ENCODE results near the gene ARHGAP9.

ARHGAP9 gene

DNA sequence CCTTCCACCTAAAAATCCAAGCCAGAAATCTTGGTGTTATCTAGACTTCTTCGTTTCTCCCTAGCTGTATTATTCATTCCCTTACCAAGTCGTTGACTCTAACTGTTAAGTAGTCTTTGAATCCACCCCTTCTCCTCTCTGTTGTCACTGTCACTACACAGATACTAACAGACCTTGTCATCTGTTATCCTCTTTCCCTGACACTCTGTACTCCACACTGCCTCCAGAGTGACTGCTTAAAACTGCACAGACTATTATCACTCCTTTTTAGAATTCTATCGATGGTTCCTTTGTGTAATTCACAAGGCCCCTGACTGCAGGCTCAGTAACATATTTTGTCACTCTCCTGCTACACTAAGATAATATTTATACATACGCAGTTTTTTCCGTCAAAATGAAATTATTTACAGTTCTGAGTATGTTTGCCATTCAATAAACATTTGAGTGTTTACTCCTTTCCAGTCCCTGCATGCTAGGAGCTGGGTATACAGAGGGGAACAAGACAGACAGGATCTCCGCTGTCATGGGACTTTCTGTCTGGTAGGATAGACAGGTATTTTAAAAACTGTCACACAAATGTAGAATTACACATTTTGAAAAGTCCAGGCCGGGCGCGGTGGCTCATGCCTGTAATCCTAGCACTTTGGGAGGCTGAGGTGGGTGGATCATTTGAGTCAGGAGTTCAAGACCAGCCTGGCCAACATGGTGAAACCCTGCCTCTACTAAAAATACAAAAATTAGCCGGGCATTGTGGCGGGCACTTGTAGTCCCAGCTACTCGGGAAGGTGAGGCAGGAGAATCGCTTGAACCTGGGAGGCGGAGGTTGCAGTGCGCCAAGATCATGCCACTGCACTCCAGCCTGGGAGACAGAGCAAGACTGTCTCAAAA is 12.0 kb upstream of the ARHGAP9 start:
- no peak for DNase-seq (ENCODE audit: low read depth)

DNA sequence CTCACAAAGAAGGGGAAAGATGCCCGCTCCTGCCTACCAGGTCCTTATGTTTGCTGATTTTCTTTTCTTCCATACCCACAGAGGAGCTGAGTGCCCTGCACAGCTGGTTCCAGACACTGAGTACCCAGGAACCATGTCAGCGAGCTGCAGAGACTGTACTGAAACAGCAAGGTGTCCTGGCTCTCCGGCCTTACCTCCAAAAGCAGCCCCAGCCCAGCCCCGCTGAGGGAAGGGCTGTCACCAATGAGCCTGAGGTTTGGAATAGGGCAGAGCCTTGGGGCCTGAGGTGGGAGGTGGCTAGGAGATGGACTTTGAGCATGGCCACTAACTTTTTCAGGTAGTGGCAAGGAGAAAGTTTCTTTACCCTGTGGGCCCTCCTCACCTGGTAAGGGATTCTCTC is 10.5 kb upstream of the ARHGAP9 start:
- DNase-seq (ENCODE audit: low read depth) = no peak

DNA sequence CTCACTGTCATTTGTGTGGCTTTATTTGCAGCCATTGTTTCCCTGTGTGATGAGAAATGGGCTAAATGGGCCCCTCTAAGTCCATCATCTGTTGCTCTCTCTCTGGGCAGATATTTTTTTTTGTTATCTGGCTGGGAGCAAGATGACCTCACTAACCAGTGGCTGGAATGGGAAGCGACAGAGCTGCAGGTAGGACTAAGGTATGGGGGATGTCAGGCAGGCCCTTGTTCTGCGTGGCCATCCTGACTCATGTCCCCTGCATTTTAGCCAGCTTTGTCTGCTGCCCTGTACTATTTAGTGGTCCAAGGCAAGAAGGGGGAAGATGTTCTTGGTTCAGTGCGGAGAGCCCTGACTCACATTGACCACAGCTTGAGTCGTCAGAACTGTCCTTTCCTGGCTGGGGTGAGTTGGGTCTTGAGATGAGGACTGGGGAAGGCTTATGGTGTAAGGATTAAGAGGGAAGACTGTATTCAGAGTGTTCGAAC is 9.5 kb upstream of the ARHGAP9 start:
- no peak for DNase-seq (ENCODE audit: low read depth)

DNA sequence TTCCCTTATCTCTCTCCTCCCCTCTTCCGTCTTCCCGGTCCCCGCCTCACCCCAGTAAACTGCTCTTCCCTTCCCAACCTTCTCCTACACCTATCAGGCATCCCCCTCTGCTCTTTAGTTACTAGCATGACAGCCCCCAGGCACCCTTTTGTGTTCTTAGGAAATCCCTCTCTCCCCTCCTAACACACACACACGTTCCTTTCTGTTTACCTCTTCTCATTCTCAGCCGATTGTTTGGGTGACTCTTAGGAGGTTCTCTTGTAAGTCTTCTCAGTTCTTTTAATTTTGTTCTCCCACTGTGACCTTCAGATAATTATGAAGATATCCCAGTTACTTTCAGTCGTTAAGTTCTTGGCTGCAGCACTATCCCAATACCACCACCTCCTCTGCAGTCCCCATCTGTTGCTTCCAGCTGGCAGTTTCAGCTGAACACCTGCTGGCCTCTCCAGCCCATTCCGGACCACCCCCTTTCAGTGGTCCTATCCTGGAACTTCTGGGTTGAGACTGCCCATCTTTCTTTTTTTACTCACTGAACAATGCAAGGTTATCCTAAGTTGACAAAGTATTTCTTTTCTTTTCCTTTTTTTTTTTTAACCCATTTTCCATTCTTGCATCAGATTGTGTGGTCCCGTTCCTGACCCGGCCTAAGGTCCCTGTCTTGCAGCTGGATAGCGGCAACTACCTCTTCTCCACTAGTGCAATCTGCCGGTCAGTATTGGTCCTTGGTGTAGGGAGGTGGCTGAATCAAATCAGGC is 8.9 kb upstream of the ARHGAP9 start:
- DNase-seq (ENCODE audit: low read depth) = no peak

DNA sequence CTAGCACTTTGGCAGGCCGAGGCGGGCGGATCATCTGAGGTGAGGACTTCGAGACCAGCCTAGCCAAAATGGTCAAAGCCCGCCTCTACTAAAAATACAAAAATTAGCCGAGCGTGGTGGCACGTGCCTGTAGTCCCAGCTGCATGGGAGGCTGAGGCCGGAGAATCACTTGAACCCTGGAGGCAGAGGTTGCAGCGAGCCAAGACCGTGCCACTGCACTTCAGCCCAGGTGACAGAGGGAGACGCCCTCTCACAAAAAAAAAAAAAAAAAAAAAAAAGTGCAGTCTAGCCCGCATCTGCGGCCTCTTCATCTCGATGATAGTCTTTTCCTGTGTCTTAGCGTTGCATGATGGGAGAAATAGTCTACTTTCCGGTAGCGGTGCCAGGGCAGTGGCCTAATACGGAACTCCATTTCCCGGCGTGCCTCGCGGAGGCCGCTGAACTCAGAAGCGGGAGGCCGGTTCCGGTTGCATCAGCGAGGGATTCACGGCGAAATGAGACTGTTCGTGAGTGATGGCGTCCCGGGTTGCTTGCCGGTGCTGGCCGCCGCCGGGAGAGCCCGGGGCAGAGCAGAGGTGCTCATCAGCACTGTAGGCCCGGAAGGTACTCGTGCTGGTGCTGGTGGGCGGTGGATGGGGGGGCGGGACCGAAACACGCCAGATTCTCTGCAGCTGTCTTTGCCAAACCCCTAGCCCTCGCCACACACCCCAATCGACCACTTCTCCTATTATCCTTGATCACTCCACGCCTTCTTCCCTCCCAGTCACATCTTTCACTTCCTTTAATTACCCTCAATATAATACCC is 8.1 kb upstream of the ARHGAP9 start, which contains the start of gene MARS1:
TSS of gene MARS1 (plus strand) at position 472 of the 805 bp plus-strand sequence. CDS start at position 495, 23 bp downstream.
- peak; percentile 87 for DNase-seq (ENCODE audit: low read depth)

DNA sequence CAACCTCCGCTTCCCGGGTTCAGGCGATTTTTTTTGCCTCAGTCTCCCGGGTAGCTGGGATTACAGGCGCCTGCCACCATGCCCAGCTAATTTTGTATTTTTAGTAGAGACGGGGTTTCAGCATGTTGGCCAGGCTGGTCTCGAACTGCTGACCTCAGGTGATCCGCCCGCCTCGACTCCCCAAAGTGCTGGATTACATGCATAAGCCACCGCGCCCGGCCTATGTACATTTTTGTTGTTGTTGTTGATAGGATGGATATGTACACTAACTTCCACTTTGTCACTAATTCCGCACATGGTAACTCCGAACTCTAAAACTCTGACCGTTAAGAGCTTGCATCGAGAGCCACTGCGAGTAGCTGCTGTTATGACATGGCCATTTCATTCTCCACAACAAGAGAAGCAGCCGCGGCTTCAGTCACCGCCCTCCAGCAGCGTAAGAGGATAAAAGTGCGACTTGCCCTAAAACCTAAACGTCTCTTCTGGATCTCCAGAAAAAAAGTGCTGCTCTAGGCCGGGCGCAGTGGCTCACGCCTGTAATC is 7.5 kb upstream of the ARHGAP9 start:
- DNase-seq (ENCODE audit: low read depth) = no peak

DNA sequence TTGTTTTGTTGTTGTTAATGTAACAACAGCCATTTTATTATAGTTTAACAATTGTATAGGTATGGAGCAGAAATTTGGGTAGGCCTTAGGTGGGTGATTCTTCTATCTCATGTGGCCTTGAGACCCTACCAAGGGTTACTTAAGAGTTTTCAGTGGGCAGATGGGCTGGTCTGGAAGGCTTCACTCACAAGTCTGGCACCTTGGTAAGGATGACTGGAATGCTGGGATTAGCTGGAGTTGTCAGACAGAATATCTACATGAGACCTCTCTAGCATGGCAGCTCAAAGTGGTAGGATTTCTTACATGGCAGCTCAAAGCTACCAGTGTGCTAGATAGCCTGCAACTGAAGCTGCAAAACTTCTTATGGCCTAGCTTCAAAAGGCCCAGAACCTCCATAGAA is 6.0 kb upstream of the ARHGAP9 start:
- no peak for DNase-seq (ENCODE audit: low read depth)

DNA sequence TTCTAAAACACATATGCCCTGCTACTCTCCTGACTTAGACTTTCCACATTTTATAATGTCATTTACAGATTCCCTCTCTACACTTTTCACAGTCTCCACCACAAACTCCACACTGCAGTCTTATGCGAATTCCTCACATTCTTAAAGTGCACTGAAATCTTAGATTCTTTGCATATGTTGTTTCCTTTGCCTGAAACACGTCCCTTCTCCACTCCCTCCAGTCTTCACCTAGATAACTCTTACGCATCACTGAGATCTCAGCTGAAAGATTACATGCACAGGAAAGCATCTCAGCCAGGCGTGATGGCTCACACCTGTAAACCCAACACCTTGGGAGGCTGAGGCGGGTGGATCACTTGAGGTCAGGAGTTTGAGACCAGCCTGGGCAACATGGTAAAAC is 3.8 kb upstream of the ARHGAP9 start:
- no peak for DNase-seq (ENCODE audit: low read depth)

DNA sequence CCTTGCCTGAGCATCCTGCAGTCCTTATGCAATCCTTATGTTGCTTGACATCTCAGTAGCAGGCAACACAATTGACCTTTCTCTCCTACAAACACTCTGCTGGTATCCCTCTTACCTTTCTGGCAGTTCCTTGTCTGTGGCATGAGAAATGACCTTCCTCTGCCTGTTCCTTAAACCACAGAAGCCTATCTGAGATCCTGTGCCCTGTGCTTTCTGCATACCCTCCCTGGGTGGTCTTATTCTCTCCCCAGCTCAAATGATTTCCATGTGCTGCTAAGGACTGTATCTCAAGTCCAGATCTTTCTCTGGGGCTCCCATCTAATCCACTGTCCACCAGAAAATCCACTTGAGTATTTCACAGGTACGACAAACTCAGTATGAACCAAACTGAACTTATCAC is 2.0 kb upstream of the ARHGAP9 start:
- no peak for DNase-seq (ENCODE audit: low read depth)

DNA sequence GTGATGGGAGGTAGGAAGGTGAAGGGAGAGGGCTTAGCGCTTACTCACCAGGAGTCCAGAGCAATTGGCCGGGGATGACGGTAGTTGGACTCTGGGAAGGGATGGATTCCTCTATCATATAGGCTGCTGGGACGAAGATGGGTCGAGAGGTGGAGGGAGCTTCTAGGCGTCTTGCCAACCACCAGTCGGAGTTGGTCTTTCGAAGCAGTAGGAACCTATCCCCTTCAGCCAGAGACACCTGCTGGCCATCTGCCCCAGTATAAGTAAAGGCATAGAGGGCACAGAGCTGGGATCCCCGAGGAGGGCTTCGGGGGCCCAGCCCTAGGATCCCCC is 657 bp downstream of the ARHGAP9 start:
- DNase-seq (ENCODE audit: low read depth) = no peak

DNA sequence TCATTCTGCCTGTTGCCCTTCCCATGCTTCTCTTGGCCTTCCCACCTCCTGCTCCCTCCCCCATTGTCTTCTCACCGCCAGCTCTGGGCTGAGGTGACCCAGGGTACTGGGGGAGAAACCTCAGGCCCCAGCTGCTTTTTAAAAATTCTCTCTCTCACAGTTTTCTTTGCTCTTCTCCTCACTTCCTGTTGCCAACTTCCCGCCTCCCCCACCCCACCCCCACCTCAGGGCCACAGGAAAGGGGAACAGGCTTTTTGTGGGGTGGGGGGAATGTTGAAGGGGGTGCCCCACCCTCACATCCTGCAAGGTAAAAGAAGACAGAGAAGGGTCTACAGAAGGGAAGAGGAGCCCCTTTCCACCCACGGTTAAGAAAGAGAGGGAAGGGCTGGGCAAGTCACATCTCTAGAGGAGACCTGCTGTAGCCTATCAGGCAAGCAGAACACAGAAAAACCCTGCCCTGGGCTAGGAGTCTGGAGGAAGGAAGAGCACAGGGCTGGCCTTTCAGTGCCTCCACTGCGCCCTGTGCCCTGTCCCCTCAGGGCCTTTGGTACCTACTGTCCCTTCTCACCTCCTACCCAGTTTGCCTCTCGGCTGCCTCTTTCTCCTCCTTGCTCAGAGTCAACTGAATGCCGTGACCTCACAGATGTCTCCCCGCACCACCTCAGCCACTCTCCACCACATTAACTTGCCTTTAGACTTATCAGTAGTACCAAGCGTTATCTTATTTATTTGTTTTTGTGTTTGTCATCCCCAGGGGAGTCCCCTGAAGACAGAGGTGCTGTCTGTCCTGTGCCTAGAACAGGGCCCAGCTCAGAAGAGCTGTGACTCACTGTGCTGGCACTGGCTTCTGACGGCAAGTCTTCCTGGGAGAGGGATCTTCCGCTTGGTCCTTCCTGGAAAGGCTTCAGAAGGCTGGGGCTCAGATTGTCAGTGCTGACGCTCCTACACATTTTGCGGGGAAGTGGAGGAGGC is 1.7 kb downstream of the ARHGAP9 start:
- no peak for DNase-seq (ENCODE audit: low read depth)

DNA sequence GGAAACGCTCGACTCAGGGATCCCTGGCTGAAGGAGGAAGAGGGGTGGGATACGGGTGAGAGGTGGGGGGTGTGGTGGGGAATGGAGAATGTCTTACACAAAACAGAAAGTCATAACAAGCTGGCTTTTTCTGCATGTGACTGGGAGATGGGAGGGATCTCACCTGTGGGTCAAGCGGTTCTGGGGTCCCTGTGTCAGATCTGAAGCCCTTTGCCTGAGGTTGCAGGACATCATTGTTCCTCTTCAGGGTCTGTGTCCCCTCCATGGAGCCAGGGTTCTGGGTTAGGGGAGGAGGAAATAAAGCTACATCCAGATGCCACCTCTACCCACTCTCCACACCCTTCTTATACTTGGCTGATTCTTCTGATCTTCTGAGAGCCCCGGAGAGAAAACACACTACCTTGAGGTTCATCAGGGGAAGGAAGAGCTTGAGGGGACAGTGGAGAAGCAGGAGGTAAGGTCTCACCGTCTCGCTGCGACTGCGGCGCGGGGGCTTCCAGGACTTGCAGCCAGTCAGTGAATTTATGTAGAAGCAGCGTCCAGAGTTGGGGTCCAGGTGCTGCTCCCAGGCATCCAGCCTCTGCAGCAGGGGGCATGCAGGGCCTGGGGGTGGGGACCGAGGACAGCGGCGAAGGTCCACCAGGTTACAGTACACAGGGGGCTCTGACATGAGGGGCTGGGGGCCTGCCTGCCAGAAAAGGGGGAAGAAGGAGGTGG is 2.5 kb downstream of the ARHGAP9 start:
- DNase-seq (ENCODE audit: low read depth) = no peak

DNA sequence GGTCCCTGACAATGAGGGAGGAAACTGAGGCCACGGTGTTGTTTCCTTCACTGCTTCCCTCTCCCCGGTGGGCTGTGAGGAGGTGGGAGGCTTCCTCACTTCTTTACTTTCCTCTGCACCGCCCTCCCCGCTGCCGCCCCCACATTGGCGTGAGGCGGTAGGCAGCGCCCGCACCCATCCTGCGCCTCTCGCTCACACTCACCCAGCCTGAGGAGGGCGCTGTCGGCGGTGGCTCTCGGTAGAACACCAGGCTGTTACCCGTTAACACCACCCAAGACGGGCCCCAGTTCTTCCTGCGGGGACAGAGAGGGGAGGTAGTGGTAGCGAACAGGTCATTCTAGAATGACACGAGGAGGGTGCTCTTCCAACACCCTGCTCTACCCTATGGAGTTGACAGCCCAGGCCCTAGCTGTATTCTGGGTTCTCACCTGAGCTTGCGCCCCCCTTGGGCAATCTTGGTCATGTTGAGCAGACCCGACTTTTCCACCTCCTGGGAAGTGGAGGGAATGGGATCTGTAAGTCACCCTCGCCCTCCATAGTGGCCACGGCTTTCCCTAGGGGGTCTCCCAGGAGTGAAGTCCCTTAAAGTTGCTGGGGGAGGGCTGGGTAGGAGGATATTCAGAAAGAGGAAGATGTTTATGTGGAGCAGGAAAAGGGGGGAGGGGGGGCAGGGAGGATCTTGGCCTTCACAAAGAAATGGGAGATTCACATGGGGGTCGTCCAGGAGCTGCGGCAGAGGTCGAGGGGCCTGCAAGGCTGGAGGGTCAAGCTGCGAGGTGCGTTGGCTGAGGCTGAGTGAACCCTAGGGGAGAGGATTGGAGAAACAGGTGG is 3.3 kb downstream of the ARHGAP9 start:
- DNase-seq (ENCODE audit: low read depth) = peak; percentile 58

DNA sequence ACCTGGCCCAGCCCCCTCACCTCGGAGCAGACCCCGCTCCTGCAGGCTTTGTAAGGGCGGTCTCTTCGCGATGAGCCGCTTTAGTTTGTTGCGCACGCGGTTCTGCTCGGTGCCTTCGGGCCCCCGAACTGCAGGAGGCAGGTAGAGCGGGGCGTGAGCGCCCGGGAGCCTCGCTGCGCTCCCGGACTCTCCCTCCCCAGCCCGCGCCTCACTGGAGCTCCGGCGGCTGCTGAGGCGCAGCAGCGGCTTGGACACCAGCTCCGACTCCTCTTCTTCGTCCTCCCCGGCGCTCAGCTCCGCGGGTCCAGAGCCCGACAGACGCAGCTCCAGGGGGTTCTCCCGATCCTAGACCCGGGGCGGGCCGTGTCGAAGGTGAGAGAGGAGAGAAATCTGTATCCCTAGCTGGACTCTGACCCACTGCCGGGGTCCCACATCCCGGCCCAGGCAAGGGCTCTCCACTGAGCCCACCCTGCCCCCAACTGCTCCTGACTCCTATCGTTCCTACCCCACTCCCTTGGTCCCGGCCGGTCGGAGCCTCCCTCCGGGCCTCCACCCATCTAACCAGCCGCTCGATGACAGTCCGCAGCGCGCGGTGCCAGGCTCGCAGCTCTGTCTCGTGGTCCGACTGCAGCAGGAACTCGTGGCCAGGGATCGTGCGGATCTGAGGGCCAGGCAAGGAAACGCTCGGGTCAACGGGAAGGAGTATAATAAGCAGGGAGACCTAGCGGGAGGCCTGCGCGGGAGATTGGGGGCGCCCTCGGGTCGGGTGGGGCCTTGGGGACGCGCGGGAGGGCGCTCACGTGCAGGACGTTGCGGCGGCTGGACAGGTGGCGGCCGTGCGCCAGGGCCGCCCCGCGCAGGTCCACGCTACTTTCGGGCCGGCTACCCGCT is 4.2 kb downstream of the ARHGAP9 start:
- DNase-seq (ENCODE audit: low read depth) = no peak

DNA sequence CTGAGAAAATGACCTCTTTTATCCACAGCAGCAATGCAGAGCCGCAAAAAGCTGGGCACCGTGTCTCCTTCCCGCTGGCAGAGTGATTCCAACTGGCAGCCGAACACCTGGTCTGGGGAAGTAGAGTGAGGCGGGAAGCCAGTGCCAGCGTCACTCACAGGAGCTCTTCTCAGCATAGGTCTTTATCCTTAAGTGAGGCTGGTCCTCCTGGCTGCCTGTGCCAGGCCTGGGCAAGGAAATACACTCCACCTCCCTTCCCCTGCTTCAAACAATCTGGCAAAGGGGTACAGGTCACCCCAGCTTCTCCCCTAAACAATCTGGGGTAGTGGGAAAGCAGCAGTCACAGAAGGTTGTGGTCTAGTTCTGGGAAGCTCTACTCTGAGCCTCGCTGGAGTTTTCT is 4.8 kb downstream of the ARHGAP9 start:
- DNase-seq (ENCODE audit: low read depth) = no peak

DNA sequence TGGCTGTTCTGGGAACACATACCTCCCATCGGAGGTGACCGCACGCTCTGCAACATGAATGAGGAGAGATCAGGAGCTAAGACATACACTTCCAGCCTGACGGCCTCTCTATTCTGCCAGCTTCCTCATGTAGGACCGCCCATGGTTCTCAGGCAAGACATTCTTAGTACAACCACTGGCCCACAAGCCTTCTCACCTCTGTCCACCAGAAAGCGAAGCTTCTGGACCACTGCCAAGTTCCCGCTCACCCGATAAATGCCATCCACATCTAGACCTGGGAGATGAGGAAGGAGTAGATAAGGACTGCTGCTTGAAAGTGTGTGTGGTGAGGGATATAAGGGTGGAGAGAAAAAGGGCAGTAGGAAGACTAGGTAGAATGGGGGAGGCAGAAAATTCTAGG is 5.2 kb downstream of the ARHGAP9 start:
- DNase-seq (ENCODE audit: low read depth) = no peak

DNA sequence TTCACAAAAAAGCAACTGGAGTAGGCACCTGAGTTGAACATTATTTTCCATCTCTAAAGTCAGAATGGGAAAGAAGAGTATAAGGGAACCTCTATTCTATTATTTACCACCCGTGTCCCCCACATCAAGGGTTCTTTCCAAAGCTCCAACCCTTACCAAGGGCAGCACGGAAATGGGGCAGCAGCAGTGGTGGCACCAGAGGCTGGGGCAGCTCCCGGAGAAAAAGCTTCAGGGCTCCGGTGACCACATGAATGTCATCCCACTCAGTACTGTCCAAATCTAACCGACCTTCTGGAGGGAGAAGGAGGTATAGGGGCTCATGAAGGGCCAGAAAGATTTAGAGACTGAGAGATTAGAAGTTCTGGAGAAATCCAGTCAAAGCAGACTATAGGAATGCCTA is 5.8 kb downstream of the ARHGAP9 start:
- DNase-seq (ENCODE audit: low read depth) = no peak

DNA sequence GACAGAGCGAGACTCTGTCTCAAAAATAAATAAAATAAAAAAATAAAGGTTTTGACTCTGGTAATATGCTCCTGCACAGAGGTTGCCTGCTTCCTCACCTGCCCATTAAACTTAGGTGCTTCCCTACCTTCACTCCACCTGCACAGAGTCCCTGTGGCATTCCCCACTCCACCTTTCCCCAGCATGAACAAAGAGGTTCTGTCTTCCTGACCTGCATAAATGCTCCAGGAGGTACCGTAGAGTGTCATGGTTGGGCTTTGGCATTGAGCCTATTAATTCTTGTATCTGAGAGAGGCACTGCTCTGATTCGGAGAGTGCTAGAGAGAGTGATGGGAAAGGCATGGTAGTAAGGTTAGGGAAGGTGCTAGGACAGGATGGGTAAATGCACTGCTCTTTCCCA is 6.3 kb downstream of the ARHGAP9 start:
- no peak for DNase-seq (ENCODE audit: low read depth)

Data from activated gamma-delta T cell treated with anti-CD3 and anti-CD28 coated beads, Interleukin-2, amount 50 U/mL, for 16 hours (primary cell).